Ovary (tissue), 3 donors: Measurements from ENCODE around the gene FGD3.

Source experiments
- EP300 ChIP-seq: sonication (generic); formaldehyde crosslinking; IDR thresholded peaks from one replicate; pipeline ENCODE4 v1.6.1; 2017; ENCODE audit warnings: antibody characterized with exemption
- POLR2A ChIP-seq: fragments of 450-650 bp; IDR thresholded peaks from one replicate; pipeline ENCODE4 v1.6.1; 2017; ENCODE audit warnings: antibody characterized with exemption, mild to moderate bottlenecking, moderate library complexity
- TF ChIP-seq, protein P1 (sequence below), 3 donors: fragments of 450-650 bp in 2 of 3; fragments of 200-600 bp in 1 of 3; IDR thresholded peaks; one replicate each; pipeline versions ENCODE4 v1.5.1 to v1.8.0; 2016 to 2022; ENCODE audit warnings: antibody characterized with exemption in 3 of 3, mild to moderate bottlenecking in 1 of 3
- donor health status: DM: no; HTN: no; CAD: no.

DNA sequence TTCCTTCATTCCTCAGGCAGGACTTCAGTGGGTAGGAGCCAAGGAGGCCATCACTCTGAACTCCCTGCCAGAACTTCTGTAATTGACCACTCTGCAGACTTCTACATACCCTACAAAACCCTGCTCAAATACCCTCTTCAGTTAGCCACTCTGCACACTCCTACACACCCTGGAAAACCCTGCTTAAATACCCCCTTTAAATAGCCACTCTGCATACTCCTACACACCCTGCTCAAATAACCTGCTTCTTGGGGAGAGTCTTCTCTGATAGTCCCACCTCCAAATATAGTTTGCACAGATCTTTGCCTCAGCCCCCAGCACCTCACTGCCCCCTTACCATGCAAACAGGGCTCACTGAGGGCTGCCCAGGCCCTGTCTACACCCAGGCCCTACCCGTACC is 130.0 kb downstream of the FGD3 start:
- TF ChIP-seq, protein P1, sequence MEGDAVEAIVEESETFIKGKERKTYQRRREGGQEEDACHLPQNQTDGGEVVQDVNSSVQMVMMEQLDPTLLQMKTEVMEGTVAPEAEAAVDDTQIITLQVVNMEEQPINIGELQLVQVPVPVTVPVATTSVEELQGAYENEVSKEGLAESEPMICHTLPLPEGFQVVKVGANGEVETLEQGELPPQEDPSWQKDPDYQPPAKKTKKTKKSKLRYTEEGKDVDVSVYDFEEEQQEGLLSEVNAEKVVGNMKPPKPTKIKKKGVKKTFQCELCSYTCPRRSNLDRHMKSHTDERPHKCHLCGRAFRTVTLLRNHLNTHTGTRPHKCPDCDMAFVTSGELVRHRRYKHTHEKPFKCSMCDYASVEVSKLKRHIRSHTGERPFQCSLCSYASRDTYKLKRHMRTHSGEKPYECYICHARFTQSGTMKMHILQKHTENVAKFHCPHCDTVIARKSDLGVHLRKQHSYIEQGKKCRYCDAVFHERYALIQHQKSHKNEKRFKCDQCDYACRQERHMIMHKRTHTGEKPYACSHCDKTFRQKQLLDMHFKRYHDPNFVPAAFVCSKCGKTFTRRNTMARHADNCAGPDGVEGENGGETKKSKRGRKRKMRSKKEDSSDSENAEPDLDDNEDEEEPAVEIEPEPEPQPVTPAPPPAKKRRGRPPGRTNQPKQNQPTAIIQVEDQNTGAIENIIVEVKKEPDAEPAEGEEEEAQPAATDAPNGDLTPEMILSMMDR (IDR thresholded peaks at IDR 0.05), result no peak
- TF ChIP-seq POLR2A, result no peak
- no peak for TF ChIP-seq EP300
